Renal pelvis (tissue), 4 donors: Measurements from ENCODE around the gene POLD1. TPM values are rescaled to one million over a fixed set of nuclear protein-coding genes. Genes with fewer than 3 reads are reported as not detected.

Experiments
- DNase-seq: peaks from one replicate; pipeline ENCODE4 v3.0.0-alpha.2; 2013
- polyA plus RNA-seq, 3 donors: library from polyadenylated mRNA; unstranded; fragments of 120-200 nt; gene quantifications; one replicate each; pipeline ENCODE4 v1.2.1, GENCODE V29; 2013; ENCODE audit not compliant: insufficient read length in 3 of 3

Gene POLD1
- polyA plus RNA-seq, 3 donors: 28.6 to 40.0 (median 37.3) TPM

DNA sequence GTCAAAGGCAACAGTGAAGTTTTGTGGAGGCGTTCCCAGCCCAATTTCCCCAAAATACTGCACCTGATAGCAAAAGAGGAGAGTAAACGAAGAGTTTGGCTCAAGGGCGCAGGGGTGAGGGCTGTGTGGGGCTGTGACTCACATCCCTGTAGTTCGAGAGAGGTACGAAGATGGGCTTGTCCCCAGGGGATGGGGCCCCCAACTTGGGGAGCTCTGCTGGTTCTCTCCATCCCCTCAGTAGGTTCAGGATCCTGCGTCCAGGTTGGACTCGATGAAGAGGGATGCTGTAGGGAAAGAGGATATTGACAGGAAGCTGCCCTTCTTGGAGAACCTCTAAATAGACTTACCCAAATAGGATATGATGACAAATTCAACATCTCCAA, 22.1 kb upstream of the POLD1 start:
- no peak for DNase-seq

DNA sequence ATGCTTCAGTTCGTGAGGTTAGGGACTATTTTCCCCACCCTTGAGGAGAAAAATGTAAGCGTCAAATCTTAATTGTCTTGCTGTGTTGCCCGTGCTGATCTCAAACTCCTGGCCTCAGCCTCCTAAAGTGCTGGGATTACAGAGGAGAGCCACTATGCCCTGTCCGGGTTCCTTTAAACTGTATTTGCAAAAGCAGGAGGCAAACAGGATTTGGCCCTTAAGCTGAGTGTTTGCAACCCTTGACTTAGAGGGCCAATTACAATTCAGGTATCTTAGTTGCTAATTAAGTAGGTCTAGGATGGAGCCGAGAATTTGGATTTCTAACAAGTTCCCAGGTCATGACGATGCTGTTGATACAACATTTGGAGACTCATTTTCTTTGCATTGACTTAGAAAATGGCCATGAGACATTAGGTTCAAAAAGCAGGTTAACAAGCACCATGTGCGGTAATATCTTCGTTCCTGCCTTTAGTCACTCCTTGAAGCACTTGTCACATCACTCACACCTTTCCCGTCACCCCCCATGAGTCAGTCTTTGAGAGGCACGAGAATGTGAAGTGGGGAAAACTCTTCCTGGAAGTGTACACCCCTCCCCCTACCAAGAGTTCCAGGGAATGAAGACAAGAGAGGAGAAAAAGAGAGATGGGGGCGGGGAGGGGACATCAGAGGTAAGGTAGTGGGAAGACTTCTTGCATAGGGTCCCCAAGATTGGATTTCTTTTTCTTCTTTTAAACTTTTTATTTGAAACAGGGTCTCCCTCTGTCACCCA, 21.3 kb upstream of the POLD1 start:
- no peak for DNase-seq

DNA sequence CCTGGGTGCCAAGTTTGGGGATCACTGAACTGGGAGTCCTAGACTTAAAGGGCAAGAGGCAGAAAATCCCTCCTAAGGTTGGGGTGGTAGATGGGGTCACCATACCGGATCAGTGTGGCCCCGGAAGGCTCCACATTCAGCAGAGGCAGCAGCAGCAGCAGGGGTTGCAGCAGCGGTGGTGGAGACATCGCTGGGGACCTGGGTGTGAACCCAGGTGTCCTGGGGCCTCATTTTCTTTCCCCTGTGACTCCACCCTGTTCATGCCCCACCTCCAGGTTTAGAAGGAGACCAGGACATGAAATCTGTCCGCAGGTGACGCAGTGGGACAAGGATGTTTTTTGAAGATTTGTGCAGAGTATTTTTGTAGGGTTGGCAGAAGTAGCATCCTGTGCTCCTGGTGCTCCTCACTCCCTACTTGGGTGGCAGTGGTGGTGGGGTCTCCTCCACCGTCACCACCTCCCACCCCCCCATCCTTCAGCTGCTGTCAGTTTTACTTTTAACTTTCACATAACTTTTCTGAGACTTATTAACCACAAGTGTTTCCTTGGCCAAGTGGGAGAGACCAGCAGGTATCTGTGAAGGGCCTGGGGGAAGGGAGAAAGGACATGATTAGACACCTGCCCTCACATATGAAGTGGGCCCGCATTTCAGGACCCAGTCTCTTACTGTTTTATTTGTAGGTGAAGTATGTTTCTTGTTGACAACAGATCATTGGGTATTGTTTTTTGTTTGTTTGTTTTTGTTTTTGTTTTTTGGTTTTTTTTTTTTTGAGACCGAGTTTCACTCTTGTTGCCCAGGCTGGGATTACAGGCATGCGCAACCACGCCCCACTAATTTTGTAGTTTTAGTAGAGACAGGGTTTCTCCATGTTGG, 18.5 kb upstream of the POLD1 start, which contains the start of gene NAPSA:
Gene NAPSA, minus strand, starts transcription at position 206 of the 873 bp plus-strand sequence. Its CDS starts 18 bp downstream, at position 188.
- DNase-seq: no peak

DNA sequence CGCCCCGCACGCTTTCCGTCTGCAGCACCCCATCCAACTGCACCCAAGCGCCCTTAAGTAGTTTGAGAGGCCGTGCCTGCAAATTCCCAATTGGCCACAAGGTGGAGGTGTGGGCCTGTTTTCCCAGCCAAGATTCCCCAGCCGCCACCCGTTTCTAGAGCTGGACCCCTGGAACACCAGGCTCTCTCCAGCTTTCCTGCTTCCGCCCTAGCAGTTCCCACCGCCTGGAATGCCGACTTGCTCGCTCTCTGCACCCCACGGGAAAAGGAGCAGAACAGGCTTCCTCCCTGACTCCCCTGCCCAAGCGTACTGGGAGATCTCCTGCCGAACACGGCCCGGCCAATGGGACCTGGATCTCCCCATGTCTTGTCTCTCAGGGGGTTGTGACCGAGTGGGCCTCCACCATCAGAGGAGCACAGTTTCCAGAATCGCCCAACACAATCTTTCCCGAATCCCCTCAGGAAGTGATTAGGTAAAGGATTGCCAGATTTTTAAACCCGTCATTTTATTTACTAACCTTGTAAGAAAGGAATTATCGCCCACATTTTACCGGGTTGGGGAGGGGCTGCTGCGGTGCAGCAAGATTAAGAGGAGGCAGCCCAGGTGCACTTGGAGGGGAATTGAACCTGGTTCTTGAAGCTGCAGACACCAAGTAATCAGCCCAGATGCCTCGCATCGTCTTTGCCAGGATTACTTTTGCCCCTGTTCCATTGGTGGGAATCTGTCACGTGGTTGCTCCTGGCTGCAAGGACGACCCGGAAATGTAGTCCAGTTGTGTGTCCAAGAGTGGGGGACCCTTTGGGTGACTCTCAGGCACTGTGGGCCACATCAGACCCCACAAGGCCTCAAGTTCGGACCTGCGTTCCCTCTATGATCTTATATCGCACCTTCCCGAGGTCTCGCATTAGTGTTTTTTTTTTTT, 15.2 kb upstream of the POLD1 start:
- peak; percentile 84 for DNase-seq

DNA sequence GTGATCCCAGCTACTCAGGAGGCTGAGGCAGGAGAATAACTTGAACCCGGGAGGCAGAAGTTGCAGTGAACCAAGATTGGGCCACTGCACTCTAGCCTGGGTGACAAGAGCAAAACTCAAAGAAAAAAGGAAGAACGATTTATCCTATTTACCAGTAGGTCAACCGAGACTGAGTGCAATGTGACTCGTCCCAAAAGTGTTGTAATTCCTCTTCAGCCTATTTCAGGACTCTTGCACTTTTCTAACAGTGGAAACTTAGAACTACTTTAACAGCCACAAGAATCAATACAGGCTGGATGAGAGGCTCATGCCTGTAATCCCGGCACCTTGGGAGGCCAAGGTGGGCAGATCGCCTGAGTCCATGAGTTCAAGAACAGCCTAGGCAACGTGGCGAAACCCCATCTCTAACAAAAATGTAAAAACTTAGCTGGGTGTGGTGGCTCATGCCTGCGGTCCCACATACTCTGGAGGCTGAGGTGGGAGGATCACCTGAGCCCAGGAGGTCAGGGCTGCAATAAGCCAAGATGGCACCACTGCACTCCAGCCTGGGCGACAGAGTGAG, 12.2 kb upstream of the POLD1 start:
- DNase-seq: no peak

DNA sequence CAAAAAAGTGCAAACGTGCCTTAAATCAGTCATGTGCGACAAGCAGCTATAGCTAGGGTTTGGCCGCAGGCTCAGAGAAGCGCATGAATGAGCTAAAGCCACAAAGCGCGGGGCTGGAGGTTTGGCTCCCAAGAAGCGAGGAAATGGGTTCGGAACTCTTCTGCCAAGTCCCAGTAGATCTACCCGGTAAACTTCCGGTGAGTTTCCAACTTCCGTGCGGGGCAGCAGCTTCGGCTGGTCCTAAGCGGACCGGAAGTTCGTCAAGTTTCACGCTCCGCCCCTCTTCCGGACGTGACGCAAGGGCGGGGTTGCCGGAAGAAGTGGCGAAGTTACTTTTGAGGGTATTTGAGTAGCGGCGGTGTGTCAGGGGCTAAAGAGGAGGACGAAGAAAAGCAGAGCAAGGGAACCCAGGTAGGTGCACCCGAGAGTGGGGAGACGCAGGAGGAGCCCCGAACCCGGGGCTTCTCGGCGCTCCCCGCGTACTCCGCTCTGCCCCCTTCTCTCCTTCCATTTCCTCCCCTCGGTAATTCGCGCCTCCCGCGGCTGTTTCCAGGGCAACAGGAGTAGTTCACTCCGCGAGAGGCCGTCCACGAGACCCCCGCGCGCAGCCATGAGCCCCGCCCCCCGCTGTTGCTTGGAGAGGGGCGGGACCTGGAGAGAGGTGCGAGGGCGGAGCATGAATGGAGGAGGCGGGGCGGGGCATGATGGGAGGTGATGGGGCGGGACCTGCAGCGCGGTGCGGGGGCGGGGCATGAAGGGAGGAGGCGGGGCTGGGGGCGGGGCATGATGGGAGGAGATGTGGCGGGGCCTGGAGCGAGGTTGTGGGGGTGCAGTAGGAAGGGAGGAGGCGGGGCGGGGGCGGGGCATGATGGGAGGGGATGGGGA, 7.7 kb upstream of the POLD1 start, which contains the start of gene NR1H2:
Gene NR1H2, plus strand, starts transcription at position 292 of the 885 bp plus-strand sequence. CDS start 1,149 bp downstream, outside the sequence.
- peak; percentile 96 for DNase-seq

DNA sequence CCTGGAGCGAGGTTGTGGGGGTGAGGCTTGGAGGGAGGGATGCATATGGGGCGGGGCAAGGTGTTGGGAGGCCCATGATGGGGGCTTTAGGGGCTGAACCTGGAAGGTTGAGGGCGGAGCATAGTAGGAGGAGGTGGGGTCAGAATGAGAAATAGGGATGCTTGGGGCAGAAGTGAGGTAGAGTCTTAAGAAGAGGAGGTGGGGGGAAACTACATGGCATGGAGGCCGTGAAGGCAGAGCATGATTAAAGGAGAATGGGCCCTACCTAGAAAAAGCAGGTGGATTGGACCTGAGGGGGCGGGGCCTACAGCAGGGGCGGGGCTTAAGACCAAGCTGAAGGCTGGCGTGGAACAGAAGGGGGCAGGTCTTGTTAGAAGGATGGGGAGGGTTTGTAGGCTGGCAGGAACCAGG, 7.1 kb upstream of the POLD1 start:
- no peak for DNase-seq

DNA sequence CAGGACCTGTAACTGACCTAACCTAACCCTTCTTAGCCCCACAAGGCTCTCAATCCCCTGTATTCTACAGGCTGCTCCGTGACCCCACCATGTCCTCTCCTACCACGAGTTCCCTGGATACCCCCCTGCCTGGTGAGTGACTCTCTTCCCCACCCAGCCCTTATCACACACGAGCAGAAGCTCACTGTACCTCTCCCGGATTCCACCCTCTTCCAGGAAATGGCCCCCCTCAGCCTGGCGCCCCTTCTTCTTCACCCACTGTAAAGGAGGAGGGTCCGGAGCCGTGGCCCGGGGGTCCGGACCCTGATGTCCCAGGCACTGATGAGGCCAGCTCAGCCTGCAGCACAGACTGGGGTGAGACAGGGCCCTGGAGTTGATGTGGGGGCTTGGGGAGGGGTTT, 6.6 kb upstream of the POLD1 start:
- DNase-seq: no peak

DNA sequence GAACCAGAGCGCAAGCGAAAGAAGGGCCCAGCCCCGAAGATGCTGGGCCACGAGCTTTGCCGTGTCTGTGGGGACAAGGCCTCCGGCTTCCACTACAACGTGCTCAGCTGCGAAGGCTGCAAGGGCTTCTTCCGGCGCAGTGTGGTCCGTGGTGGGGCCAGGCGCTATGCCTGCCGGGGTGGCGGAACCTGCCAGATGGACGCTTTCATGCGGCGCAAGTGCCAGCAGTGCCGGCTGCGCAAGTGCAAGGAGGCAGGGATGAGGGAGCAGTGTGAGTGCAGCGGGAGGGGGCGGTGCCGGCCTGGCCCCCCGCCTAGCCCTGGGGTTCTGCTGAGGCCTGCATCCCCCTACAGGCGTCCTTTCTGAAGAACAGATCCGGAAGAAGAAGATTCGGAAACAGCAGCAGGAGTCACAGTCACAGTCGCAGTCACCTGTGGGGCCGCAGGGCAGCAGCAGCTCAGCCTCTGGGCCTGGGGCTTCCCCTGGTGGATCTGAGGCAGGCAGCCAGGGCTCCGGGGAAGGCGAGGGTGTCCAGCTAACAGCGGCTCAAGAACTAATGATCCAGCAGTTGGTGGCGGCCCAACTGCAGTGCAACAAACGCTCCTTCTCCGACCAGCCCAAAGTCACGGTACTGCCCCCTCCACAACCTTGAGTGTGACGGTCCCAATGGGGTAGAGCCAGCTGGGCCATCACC, 5.8 kb upstream of the POLD1 start:
- DNase-seq: no peak

DNA sequence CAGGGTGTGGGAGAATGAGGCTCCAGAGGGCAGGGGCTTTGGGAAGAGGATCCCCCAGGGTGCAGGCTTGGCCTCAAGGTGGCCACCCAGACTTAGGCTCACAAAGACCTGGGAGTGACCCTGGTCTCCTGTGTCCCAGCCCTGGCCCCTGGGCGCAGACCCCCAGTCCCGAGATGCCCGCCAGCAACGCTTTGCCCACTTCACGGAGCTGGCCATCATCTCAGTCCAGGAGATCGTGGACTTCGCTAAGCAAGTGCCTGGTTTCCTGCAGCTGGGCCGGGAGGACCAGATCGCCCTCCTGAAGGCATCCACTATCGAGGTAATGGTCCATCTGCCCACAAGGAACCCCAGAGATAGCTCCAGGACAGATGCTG, 5.3 kb upstream of the POLD1 start:
- no peak for DNase-seq

DNA sequence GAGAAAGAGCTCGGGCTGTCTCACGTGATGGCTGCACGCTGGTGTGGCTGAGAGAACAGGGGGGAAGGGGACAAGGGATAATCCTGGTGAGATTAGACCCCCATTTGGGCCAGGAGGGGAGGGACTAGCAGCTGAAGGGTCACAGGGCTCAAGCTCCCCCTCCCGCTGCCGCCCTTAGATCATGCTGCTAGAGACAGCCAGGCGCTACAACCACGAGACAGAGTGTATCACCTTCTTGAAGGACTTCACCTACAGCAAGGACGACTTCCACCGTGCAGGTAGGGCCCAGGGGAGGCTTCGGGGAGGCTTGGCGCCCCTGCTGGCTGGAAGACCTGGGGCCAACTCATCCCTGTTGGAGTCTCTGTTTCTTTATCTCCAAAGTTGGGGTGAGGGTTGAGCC, 4.5 kb upstream of the POLD1 start:
- no peak for DNase-seq

DNA sequence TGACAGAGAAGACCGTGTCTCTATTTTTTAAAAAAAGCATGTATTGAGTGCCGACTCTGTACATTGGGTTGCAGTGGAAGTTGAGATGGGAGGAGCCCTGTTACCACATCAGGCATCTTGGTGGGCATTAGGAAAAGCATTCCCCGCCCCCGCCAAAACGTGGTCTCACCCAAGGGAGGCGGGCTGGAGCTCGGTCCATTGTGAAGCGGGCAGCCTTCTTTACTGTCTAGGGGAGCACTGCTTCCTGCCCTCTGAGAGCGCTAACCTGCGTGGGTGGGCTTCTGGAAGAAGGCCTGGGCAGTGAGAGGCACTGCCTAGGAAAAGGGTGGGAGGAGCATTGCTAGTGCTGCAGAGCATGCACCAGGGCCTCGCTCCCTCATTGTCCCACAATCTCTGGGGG, 4.0 kb upstream of the POLD1 start:
- DNase-seq: no peak

DNA sequence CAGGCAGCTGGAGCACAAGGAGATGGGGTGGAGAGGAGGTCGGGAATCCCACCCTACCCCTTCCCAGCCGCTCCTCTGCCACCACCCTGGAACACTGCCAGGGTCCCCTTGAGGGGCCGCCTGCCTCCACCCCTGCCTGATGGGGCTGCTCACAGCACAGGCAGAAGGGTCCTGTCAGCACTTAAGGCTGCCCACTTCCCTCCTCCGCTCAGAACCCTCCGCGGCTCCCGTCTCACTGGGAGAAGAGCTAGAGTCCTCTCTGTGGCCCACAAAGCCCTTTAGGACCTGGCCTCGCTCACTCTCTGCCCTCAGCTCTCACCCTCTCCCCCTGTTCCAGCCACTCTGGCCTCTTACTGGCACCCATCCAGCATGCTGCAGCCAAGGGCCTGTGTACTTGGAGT, 3.4 kb upstream of the POLD1 start:
- no peak for DNase-seq

DNA sequence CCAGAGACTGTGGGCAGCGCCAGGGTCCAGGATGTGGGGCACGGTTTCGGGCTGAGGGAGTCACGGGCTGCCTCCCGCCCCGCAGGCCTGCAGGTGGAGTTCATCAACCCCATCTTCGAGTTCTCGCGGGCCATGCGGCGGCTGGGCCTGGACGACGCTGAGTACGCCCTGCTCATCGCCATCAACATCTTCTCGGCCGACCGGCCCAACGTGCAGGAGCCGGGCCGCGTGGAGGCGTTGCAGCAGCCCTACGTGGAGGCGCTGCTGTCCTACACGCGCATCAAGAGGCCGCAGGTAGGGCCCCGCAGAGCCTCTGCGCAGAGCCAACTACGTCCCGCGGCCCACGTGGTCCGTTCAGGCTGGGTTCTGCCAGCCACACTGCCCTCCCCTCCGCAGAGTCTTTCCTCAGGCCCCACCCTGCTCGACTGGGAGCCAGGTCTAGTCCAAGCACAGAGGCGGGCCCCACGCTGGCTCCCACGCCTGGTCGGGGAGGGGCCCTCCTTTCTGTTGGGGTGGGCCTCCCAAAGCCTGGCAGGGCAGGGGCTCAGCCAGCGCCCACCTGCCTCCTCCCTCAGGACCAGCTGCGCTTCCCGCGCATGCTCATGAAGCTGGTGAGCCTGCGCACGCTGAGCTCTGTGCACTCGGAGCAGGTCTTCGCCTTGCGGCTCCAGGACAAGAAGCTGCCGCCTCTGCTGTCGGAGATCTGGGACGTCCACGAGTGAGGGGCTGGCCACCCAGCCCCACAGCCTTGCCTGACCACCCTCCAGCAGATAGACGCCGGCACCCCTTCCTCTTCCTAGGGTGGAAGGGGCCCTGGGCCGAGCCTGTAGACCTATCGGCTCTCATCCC, 2.0 kb upstream of the POLD1 start:
- no peak for DNase-seq

DNA sequence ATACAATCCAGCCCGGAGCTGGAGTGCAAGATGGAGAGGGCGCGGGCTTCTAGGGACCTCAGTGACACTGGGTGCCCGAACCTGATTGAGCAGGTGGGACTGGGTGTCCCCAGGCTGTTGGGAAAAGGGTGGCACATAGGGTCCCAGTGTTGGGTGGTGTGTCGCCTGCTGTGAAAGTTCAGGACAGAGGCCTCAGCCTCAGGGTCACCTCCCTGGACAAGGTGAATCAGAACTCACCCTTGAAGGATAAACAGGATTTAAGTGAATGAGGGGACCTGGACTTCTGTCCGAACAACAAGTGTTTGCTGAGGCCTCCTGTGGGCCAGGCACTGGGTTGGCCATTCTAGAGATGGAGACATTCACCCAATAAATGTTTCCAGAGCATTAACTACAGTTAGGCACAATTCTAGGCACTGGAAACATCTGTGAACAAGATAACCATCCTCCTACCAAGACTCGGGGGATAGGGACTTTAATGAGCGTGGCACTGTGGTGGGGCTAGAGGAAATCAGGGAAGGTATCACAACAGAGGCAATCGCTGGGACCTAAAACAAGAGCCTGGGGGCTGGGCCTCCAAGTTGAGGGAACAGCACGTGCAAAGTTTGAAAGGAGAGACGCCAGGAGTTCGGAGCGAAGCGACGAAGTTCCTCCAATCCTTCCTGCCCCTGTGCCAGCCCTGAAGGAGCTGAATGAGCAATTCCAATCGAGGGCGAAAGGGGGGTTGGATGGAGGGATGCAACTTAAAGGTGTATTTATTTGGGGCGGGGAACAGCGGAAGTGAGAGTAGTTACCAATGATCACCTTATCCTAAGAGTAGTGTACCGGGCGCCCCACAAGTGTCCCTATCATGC, 921 bp upstream of the POLD1 start:
- no peak for DNase-seq

DNA sequence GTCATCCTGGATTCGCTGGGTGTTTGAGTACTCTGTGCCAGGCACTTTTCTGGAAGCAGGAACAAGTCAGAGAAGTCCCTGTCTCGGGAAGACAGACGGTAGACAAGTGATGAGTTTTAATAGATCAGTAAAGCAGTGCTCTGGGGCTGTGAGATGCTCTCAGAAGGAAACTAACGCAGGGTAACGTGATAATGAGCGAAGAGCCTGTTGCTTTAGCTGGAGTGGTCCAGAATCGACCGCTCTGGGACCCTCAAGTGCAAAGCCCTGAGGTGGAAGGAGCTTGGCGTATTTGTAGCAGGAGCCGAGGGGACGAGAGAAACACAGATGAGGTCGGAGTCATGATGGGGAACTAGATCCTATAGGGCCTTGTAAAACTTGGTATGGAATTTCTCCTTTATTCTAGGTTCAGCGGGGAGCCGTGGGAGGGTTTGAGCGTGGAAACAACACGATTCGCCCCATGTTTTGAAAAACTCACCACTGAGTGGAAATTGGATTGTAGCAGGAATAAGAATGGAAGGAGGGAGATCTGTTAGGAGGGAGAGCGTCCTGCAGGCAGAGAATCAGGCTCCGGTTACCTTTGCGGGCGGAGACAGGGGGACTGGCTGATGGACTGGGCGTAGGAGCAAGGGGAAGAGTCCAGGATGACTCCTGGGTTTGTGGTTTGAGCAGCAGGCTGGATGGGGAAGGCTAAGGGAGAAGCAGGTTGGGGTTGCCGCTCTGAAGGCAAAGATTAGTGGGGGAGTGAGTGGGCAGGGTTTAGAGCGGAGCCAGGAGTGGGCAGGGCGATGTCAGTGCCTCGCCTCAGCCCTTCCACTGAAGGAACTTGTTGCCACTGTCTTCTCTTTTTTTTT, 763 bp downstream of the POLD1 start:
- DNase-seq: no peak
